Small intestine (tissue), 7 donors: ENCODE data around the gene TSPAN18. TPM values are rescaled to one million over a fixed set of nuclear protein-coding genes. Genes with fewer than 3 reads are reported as not detected.

ENCODE experiments used
- DNase-seq, 2 donors: peaks; one replicate each; pipeline versions ENCODE4 v3.0.0 to v3.0.0-alpha.2; 2013
- FAIRE-seq: peaks from 2 replicates; lab custom pipeline; 2012; peaks lifted over from hg19 to GRCh38; lab: Jason Lieb, UNC
- H3K27ac ChIP-seq, 3 donors: one replicate each; pipeline ENCODE4 v1.5.1; 2013; ENCODE audit warnings: low read length in 2 of 3, mild to moderate bottlenecking in 2 of 3, control low read depth in 1 of 3, inconsistent platforms in 1 of 3, low read depth in 1 of 3, moderate library complexity in 1 of 3
- H3K27me3 ChIP-seq, 3 donors: one replicate each; pipeline ENCODE4 v1.6.1; 2013; ENCODE audit warnings: low read length in 3 of 3, inconsistent platforms in 1 of 3; ENCODE audit not compliant: control insufficient read depth in 3 of 3, insufficient read depth in 3 of 3
- H3K36me3 ChIP-seq, 3 donors: one replicate each; pipeline ENCODE4 v1.6.1; 2013; ENCODE audit warnings: low read length in 3 of 3, inconsistent platforms in 1 of 3, low read depth in 1 of 3, mild to moderate bottlenecking in 1 of 3, moderate library complexity in 1 of 3; ENCODE audit not compliant: control insufficient read depth in 3 of 3, insufficient read depth in 2 of 3
- H3K4me1 ChIP-seq, 3 donors: one replicate each; pipeline ENCODE4 v1.6.1; 2013; ENCODE audit warnings: low read length in 2 of 3, inconsistent platforms in 1 of 3, low read depth in 1 of 3, mild to moderate bottlenecking in 1 of 3, moderate library complexity in 1 of 3; ENCODE audit not compliant: control insufficient read depth in 3 of 3, insufficient read depth in 2 of 3
- H3K4me3 ChIP-seq, 3 donors: one replicate each; pipeline ENCODE4 v1.5.1; 2013; ENCODE audit warnings: low read length in 3 of 3, control low read depth in 1 of 3, inconsistent platforms in 1 of 3, low read depth in 1 of 3, mild to moderate bottlenecking in 1 of 3, moderate library complexity in 1 of 3
- H3K9me3 ChIP-seq, 2 donors: one replicate each; pipeline ENCODE4 v1.6.1; 2013; ENCODE audit warnings: low read depth in 1 of 2, low read length in 1 of 2; ENCODE audit not compliant: control insufficient read depth in 2 of 2, insufficient read depth in 1 of 2
- WGBS, 3 donors: extraction: QIAGEN DNeasy Blood & Tissue Kit; methylation state at CpG; one replicate each; pipeline ENCODE4 v1.1.7; 2013; 5-methylcytosine and 5-hydroxymethylcytosine counted together
- polyA plus RNA-seq, 4 donors: library from polyadenylated mRNA; stranded (reverse) in 3 of 4; unstranded in 1 of 4; fragments of 200-250 nt in 3 of 4; fragments of 120-200 nt in 1 of 4; gene quantifications; one replicate each; pipeline versions ENCODE4 v1.2.1 to v1.2.3, GENCODE V29; 2013
- donor health status: healthy with polysubstance abuse.
- donor health status: control.
- donor health status: control.
- donor health status: Bipolar disorder and iron deficiency.
- donor health status: healthy.

The TSPAN18 gene
- polyA plus RNA-seq, 4 donors, result 1.1 to 45.2 (median 8.8) TPM; not detected in 1

GRCh38 chr11:44736791-44737190 lies 10.0 kb downstream of the TSPAN18 start:
- Histone ChIP-seq H3K4me3 (no peak overlapping the region), H3K4me1 (peaks cover 0 to 12% (median 0%) of the 10 kb centered on the region in 3 donors), H3K36me3 (peaks cover 0 to 35% (median 0%) of the 10 kb centered on the region in 3 donors), H3K27me3 (no peaks in the 10 kb centered on the region), H3K9me3 (peaks cover 0 to 5% of the 10 kb centered on the region in 2 donors), H3K27ac (no peak overlapping the region)
- WGBS, 3 donors, result 85 to 89% (median 86%) methylated on average over 2 of the region's 2 CpGs
- FAIRE-seq, result no peak
- no peak for DNase-seq

DNA sequence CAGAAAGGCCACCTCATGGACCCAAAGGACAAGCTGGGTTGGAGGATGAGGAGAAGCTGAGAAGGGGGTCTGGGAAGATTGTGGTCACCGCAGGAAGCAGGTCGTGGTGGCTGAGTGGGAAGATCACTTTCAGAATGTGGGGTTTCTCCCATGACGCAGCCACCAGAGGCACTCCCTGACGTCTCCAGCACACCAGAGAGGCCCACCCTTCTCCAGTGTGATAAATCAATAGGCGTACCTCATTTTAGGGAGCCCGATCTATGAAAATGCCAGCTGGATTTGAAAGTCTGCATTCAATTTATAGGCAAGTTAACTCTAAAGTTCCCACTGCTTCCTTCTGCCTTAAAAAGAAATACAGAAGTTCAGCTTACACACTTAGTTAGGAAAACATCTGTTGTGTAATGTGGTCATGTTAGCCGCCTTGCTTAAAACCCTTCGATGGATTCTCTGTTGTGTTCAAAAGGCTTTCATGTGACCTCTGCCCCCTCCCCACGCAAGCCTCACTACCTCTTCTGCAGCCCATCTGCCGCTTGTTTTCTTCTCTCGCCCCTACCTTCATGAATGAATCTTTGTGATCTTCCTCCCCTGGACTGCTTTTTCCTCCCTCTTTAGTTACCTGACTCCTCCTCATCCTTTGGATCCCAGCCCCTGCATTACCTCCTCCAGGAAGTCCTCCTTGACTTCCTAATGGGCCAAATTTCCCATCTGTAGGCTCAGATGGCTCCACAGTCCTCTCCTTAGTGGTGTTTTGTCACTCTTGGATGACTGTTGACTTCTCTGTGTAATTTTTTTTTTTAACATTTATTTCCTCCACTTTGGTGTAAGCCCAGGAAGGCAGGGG lies 10.7 kb downstream of the TSPAN18 start:
- H3K27ac ChIP-seq, result no peak overlapping the region
- no peak overlapping the region for H3K4me3 ChIP-seq
- DNase-seq (no peak), FAIRE-seq (no peak)
- peaks cover 0 to 4% of the 10 kb centered on the region in 2 donors for H3K9me3 ChIP-seq
- H3K27me3 ChIP-seq, result no peaks in the 10 kb centered on the region
- 63 to 79% (median 70%) methylated on average over 11 of the region's 11 CpGs for WGBS, 3 donors
- peaks cover 0 to 38% (median 0%) of the 10 kb centered on the region in 3 donors for H3K36me3 ChIP-seq
- H3K4me1 ChIP-seq, result peaks cover 0 to 12% (median 0%) of the 10 kb centered on the region in 3 donors

GRCh38 chr11:44738791-44739190 lies 12.0 kb downstream of the TSPAN18 start:
- no peaks in the 10 kb centered on the region for H3K27me3 ChIP-seq
- DNase-seq, result no peak
- no peak overlapping the region for H3K4me3 ChIP-seq
- 79 to 84% (median 82%) methylated on average over 5 of the region's 5 CpGs for WGBS, 3 donors
- H3K36me3 ChIP-seq, result peaks cover 0 to 48% (median 0%) of the 10 kb centered on the region in 3 donors
- no peak overlapping the region for H3K27ac ChIP-seq
- peaks cover 0 to 22% (median 0%) of the 10 kb centered on the region in 3 donors for H3K4me1 ChIP-seq
- no peak for FAIRE-seq
- H3K9me3 ChIP-seq, result no peaks in the 10 kb centered on the region

DNA sequence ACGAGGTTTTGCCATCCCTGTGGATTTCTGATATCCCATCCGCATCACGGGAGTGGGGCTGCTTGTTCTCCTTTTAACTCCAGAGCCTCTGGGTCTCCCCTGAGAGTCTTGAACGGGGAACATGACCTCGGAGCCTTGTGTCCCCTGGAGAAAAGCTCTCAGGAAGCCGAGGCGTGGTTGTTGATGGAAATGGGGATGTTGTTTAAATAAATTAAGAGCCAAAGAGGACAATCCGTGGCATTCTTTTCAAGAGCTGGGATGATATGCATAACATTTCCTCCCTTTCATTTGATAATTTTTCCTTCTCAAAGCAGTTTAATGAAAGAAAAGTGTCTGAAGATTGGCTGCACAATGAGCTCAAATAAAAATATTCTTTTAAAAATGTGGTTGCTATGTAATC lies 14.2 kb downstream of the TSPAN18 start:
- 48 to 70% (median 67%) methylated on average over 8 of the region's 8 CpGs for WGBS, 3 donors

DNA sequence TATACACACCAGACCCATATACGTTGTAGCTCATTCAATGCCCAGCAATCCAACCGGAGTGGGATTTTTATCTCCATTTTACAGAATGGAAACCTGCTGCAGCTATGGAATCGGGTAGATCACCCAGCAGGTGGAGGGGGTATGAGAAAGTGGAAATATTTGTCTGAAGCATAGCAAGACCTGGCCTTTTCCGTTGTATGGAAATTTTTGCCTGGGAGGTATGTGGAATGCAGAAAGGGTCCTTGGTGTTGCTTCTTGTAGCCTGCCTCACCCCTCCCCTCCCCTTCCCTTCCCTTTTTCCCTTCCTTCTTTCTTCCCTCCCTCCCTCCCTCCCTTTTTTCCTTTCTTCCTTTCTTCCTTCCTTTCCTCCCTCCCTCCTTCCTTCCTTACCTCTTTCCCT lies 15.2 kb downstream of the TSPAN18 start:
- Histone ChIP-seq H3K27ac (no peak overlapping the region), H3K4me3 (no peak overlapping the region), H3K36me3 (peaks cover 0 to 35% (median 0%) of the 10 kb centered on the region in 3 donors), H3K4me1 (peaks cover 0 to 18% (median 0%) of the 10 kb centered on the region in 3 donors), H3K27me3 (no peaks in the 10 kb centered on the region), H3K9me3 (no peaks in the 10 kb centered on the region)
- WGBS, 3 donors, result 86 to 90% (median 89%) methylated on average over 4 of the region's 4 CpGs
- DNase-seq (no peak), FAIRE-seq (no peak)

More for the DNA sequence above, 14.2 kb downstream of the TSPAN18 start:
- Histone ChIP-seq H3K4me3 (no peak overlapping the region), H3K9me3 (no peaks in the 10 kb centered on the region), H3K36me3 (peaks cover 0 to 42% (median 0%) of the 10 kb centered on the region in 3 donors), H3K27me3 (no peaks in the 10 kb centered on the region), H3K27ac (no peak overlapping the region), H3K4me1 (peaks cover 0 to 18% (median 0%) of the 10 kb centered on the region in 3 donors)
- no peak for DNase-seq
- no peak for FAIRE-seq

GRCh38 chr11:44742508-44743246 lies 15.9 kb downstream of the TSPAN18 start:
- H3K36me3 ChIP-seq, result peaks cover 0 to 29% (median 0%) of the 10 kb centered on the region in 3 donors
- H3K9me3 ChIP-seq, result no peaks in the 10 kb centered on the region
- H3K27ac ChIP-seq, result no peak overlapping the region
- no peaks in the 10 kb centered on the region for H3K27me3 ChIP-seq
- H3K4me3 ChIP-seq, result no peak overlapping the region
- FAIRE-seq, result no peak
- peaks cover 0 to 18% (median 0%) of the 10 kb centered on the region in 3 donors for H3K4me1 ChIP-seq
- DNase-seq, result no peak
- 85 to 87% (median 87%) methylated on average over 11 of the region's 11 CpGs for WGBS, 3 donors

- Histone ChIP-seq H3K9me3 (no peaks in the 10 kb centered on the region), H3K27me3 (no peaks in the 10 kb centered on the region), H3K36me3 (peaks cover 0 to 24% (median 0%) of the 10 kb centered on the region in 3 donors), H3K27ac (peak overlapping the region in 1 of 3 donors; percentile 50), H3K4me3 (no peak overlapping the region), H3K4me1 (peaks cover 0 to 18% (median 0%) of the 10 kb centered on the region in 3 donors)
- no peak for DNase-seq
- FAIRE-seq, result no peak
- WGBS, 3 donors, result 79 to 86% (median 80%) methylated on average over 12 of the region's 12 CpGs
These were observed 16.6 kb downstream of the TSPAN18 start for GRCh38 chr11:44743326-44743725.

DNA sequence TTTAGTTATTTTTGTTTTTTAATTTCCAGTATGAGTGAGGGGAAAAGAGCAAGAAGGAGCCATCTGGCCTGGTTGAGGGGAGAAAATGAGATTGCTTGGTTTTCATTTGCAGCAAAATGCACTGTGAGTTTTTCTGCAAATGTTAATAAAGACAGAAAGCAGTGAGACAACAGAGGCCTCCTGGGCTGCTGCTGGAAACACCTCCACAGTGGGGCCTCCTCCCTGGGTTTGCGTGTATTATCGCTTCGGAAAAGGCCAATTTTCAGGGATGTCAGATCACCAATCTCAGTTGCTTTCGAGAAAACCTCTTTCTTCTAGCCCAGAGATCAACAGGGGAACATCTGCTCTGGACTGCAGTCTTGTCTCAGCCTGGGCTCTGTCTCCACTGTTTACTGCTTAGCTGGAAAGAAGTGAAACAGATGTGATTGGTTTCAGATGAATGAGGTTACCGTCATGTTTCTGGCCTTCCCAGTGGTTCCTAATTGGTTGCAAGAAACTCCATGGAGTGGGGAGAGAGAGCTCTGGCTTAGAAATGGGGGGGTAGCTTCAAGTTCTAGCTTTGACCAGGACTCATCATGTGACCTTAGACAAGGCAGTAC lies 17.3 kb downstream of the TSPAN18 start:
- peaks cover 0 to 18% (median 0%) of the 10 kb centered on the region in 3 donors for H3K36me3 ChIP-seq
- H3K4me3 ChIP-seq, result no peak overlapping the region
- WGBS, 3 donors, result 70 to 88% (median 88%) methylated on average over 5 of the region's 5 CpGs
- DNase-seq (no peak), FAIRE-seq (no peak)
- H3K27ac ChIP-seq, result peak overlapping the region in 1 of 3 donors; percentile 50
- H3K9me3 ChIP-seq, result no peaks in the 10 kb centered on the region
- peaks cover 0 to 18% (median 0%) of the 10 kb centered on the region in 3 donors for H3K4me1 ChIP-seq
- H3K27me3 ChIP-seq, result no peaks in the 10 kb centered on the region
